GM10847 (cell line): Measurements from ENCODE around the gene BTBD17.

Experiments
- POLR2A ChIP-seq: IDR thresholded peaks from 2 replicates; pipeline ENCODE4 v1.6.1; 2011; ENCODE audit not compliant: insufficient read length; ENCODE audit errors: extremely low read depth

The BTBD17 gene

DNA sequence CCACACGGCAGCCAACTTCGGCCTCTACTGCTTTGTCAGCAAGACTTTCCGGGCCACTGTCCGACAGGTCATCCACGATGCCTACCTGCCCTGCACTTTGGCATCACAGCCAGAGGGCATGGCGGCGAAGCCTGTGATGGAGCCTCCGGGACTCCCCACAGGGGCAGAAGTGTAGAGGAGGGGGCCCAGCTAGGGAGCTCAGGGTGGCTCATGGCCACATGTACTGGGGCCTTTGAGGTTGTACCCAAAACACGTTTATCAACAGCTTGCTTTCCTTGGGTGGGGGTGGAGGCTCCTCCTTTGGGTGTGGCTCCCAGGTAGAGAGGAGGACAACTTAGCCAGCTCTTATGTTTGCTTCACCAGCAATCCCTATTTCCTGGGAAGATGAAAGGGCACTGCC, 10.8 kb upstream of the BTBD17 start:
- no peak for TF ChIP-seq POLR2A

DNA sequence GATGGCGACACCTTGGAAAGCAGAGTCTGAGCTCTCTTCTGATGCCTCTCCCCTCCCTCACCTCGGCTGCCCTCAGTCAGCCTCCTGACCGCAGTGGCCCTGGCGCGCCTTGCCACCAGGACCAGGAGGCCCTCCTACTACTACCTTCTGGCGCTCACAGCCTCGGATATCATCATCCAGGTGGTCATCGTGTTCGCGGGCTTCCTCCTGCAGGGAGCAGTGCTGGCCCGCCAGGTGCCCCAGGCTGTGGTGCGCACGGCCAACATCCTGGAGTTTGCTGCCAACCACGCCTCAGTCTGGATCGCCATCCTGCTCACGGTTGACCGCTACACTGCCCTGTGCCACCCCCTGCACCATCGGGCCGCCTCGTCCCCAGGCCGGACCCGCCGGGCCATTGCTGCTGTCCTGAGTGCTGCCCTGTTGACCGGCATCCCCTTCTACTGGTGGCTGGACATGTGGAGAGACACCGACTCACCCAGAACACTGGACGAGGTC, 10.0 kb upstream of the BTBD17 start:
- no peak for TF ChIP-seq POLR2A

DNA sequence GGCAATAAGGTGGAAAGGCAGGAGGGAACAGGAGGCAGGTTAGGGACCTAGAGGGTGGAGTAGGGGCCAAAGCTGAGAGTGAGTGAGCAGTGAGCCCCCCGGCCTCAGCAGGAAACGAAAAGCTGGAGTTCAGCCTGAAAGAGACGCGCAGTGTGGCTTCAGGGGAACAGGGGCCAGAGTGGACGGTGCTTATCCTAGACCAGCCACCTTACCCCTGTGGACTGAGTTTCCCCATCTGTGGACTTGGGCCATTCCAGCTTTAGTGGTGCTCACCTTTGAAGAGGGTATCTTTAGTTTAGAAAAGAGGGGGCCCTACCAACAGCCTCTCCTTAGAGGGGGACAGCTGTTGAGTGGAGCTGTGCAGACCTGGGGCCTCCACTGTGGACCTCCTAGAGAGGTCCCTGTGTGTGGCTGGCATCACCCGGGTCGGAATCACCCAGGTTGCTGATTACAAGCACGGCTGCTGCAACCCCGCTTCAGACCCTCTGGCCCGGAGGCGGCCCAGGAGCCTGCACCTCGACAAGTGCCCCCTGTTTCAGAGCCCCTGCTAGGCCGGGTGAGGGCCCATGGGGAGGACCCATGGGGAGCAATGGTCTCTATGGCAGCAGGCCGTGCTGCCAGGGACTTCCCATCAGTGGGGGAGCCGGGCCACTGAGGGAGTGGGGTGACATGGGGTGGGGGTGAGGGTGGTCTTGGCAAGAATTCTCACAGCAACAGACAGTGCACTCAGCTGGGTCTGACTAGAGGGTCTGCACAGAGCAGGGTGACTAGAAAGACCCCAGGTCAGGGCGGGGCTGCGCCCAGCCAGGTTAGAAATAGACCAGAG, 8.2 kb upstream of the BTBD17 start:
- TF ChIP-seq POLR2A: no peak

DNA sequence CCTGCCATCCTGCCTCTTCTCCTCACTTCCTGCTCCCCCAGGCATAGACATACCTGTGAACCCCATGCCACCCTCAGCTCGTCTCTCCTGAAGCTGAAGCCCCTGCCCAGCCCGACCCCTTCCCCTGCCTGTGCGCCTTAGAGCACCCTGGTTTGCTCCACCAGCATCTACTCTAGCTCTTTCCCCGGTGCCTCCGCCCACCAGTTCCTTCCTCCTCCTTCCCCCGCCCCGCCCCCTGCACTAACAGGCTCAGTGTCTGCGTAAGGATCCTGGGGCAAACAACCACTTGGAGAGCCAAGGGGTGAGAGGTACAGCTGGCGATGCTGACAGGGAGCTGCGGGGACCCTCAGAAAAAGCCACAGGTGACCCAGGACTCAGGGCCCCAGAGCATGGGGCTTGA, 7.6 kb upstream of the BTBD17 start:
- TF ChIP-seq POLR2A: no peak

DNA sequence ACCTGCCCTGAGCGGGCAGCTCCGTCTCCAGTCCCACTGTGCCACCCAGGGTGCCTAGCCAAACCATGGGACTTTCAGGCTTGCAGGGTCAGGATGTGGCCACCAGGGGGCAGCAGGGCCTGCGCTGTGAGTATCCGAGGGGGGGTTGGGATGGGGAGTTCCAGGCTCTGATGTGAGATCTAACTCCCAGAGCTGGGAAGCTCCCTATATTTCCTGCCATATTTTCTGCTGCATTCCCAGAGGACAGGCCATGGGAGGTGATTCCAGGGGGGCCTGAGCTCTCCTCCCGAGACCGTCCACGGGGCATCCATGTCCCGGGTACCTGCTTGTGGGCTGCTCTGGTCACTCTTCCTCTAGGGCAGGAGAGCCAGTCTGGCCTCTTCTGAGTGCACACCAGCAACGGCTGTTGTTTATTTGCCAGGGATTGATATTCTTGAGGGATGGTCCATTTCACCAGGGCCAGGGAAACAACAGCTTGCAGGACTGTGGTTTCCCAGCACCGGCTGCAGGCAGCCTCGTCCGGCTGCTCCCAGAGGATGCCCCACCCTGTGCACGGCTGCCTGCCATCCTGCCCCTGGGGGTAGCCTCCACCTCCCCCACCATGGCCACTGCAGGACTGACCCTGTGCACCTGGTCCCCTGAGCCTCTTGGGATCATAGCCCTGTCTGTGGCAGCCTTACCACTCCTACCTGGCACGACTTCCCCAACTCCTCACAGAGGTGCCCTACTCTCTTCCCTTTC, 6.8 kb upstream of the BTBD17 start:
- no peak for TF ChIP-seq POLR2A

DNA sequence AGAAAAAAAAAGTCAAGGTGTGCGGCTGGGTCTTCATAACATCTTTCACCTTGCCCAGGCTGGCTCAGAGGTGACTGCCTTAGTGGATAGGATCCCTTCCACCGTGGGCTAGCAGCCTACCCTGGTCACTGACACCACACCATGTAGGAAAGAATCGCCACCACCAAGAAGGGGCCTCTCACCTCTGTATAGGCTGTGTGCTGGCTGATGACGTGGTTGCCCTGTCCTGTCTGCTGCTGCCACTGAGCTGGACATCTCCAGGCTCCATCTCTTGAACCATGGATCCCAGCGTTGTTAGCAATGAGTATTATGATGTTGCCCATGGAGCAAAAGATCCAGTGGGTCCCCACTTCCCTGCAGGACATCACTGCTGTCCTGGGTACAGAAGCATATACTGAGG, 5.5 kb upstream of the BTBD17 start, which contains the start of gene GPR142:
Gene GPR142 (plus strand): TSS at position 301 of the 400 bp plus-strand sequence. CDS start 2,035 bp downstream, outside the sequence.
- no peak for TF ChIP-seq POLR2A

DNA sequence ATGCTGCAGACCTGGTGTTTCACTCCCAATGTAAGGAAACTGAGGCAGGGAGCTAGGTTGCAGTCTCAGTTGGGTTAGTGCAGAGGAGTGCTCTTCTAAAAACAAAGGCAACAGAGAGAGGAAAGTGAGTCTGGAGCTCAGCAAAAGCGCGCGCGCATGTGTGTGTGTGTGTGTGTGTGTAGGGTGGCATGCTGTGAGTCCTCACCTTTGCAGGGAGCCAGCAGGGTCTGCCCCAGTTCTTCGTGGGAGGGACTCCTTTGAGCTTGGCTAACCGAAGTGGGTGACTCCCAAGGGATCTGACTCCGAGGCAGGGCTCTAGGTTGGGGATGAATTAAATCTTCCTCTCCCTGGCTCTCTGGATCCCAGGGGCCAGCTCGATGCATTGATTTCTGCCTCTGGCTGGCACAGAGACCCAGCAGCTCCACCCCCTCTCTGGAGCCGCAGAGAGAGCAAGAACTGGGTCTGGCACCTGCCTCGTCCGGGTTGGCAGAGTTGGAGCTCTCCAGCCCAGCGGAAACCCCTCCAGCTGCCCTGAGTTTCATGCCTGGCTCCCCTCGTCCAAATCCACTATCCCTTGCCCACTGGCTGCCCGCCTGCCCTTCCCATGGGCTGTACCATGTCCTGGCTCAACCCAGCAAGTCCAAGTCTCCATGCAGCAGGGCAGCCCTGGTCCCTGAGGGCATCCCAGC, 1.3 kb upstream of the BTBD17 start:
- TF ChIP-seq POLR2A: no peak

DNA sequence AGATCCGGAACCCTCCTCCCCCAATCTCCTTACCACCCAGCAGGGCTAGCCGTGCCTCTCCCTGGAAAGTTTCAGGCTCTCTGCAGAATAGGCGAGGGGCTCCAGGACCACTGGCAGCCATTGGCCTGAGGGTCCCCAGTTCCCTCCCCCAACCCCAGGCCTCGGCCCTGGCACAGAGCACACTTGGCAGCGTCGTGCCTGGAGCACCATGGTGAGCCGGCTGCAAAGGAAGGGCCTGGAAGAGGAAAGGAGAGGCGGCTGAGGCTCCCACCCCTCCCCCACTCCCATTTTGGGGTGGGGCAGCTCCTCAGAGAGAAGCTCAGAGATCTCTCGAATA, 369 bp upstream of the BTBD17 start:
- TF ChIP-seq POLR2A: no peak

DNA sequence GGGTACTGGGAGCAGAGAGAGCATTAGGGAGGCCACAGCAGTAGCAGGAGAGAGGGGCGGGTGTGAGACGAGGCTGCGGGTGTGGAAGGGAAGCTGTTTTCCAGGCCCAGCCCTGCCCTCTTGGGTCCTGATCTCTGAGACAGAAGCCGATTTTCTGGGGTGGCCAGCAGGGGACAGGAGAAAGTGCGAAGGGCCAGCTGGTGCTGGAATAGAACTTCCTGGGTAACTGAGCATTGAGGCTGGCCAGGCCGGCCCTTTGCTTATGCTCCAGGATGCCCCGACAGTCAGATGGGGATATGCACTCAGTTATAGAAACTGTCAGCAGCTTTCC, 804 bp downstream of the BTBD17 start:
- no peak for TF ChIP-seq POLR2A

DNA sequence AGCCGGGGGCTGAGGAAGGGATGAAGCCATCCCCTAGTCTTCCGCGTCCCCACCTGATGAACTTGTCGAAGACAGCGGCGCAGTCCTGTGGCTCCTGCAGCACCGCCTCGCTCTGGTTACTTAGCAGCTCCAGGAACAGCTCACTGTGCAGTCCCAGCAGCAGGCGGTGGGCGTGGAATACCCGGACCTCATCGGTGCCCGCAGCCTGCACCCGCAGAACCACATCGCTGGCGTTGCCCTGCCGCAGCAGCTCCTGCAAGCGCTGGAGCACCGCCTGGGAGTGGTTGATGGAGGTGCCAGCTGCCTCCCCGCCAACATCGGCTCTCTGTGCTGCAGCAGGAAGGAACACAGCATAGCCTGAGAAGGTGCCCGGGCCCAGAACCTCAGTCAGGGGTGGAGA, 1.8 kb downstream of the BTBD17 start:
- no peak for TF ChIP-seq POLR2A

DNA sequence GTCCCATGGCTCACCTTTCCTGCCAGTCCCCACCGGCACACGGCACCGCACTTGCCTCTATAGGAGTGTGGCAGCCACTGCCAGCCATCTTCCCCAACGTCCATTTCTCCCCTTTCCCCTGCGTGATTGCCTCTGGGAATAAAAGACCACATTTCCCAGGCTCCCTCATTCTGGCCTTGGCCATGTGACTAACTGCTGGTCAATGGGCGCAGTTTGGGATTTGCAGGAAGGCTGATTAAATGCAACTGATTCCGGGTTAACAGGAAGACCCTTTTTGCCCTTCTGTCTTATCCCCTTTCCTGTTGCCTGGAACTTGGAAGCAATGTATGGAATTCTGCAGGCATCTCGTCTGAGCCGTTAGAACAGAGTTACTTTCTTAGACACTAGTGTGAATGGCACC, 3.0 kb downstream of the BTBD17 start:
- no peak for TF ChIP-seq POLR2A

DNA sequence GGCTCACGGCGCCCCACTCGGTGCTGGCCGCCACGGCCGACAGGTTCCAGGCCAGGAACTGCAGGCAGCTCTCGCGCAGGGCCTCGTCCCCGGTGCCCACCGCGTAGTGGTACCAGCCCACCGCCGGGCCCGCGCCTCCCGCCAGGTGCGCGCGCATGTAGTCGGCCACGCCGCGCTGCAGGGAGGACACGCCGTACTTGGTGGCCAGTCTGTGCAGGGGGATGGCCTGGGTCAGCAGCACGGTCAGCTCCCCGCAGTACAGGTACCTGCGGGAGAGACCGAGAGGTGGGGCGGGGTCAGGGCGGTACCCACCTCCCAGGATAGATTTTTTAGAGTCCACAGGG, 4.2 kb downstream of the BTBD17 start:
- TF ChIP-seq POLR2A: no peak

DNA sequence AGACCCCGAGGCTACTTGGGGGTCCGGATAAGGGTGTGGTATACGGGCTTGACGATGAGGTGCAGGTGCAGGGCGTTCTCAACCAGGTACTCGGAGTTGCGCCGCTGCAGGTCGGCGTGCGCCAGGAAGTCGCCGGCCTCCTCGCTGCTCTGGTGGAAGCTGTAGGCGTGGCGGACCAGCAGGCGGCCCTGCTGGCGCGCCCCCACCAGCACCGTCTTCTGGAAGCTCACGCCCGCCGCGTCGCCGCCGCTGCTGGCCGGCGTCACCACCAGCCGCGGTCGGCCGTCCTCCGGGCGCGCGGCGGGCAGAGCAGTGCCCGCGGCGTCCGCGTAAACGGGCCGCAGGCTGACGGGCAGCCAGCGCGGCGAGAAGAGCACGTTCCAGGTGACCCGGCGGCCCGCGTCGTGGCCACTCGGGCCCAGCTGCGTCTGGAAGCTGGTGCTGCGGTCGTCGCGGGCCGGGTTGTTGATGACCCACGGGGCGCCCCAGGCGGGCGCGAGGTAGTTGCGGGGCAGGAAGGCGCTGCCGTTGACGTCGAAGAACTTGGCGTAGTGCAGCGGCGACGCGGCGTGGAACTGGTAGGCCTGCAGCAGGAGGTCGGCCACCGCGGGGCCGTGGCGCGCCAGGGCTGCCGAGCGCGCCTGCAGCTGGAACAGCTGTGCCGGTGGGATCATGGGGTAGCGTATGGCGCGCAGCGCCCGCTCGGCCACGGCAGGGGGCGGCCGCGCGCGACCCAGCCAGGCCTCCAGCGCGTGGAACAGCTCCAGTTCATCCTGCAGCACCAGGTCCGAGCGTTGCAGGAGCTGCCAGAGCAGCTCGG, 4.8 kb downstream of the BTBD17 start:
- TF ChIP-seq POLR2A: no peak

DNA sequence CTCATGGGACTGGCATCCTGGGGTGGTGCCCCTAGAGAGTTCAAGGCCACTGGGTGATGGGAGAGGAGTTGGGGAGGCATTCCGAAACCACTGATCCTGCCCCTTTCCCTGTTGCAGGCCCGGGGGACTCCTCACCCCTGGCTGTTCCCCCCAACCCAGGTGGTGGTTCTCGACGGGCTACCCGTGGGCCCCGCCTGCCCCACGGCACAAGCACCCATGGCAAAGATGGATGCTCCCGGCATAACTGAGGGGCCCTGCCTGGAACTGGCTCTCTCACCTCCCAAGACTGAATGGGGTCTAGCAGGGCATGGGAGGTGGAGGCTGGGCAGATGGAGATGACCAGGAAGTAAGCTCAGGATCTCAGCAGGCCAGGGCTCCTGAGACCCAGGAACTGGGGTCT, 6.6 kb downstream of the BTBD17 start:
- TF ChIP-seq POLR2A: no peak

DNA sequence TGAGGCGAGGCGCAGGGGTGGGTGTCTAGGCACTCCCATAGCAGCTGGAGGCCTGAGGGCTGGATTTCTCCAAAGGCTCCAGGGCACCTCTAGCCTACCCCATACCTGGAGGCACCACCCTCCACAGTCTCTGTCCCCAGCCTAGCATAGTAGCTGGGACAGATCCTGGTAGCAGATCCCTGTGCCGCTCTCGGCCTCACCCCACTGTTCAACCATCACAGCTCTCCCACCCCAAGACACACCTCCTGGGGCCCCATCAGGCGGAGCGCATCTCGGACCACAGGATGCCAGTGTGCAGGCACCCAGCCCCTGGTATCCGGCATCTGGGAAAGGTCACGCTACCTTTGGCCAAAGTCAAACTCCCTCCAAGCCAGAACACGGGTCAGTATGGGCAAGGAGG, 7.1 kb downstream of the BTBD17 start:
- no peak for TF ChIP-seq POLR2A
